NCI-H82 (cell line): ENCODE data around the gene CKB.

Experiments used
- DNase-seq: peaks from one replicate; lab custom pipeline; 2025; lab: John Stamatoyannopoulos, UW

Gene CKB

GRCh38 chr14:103485504-103485903, 37.1 kb downstream of the CKB start:
- no peak for DNase-seq

GRCh38 chr14:103483600-103483999, 39.0 kb downstream of the CKB start:
- DNase-seq: no peak

GRCh38 chr14:103480595-103480994, 42.0 kb downstream of the CKB start:
- no peak for DNase-seq

- no peak for DNase-seq
Observed at GRCh38 chr14:103476631-103477030, 46.0 kb downstream of the CKB start.

- DNase-seq: no peak
Observed at GRCh38 chr14:103476065-103476464, 46.6 kb downstream of the CKB start.

GRCh38 chr14:103474893-103475292, 47.7 kb downstream of the CKB start:
- no peak for DNase-seq

GRCh38 chr14:103472939-103473338, 49.7 kb downstream of the CKB start:
- no peak for DNase-seq
